ENCODE measurements around the gene TRIM65.

- TF ChIP-seq EZH2 (optimal IDR thresholded peaks at IDR 0.05; ENCODE audit: low read depth, low read length) (no peak), CTCF (IDR thresholded peaks at IDR 0.05; ENCODE audit: low read length) (no peak), EZH2phosphoT487 (IDR thresholded peaks at IDR 0.05; ENCODE audit: low read length) (no peak)
Observed at GRCh38 chr17:75902406-75902805, 5.7 kb upstream of the TRIM65 start.
